K562 (cell line): ENCODE data around the gene POLR3A. TPM values are rescaled to one million over a fixed set of nuclear protein-coding genes. Genes with fewer than 3 reads are reported as not detected.

Source experiments
- CHD2 ChIP-seq: IDR thresholded peaks from 2 replicates; pipeline ENCODE4 v1.6.1; 2011; ENCODE audit warnings: low read depth, low read length
- EP400 ChIP-seq: fragments of 450-650 bp; IDR thresholded peaks from 2 replicates; pipeline ENCODE4 v1.6.1; 2017; ENCODE audit warnings: antibody characterized with exemption, mild to moderate bottlenecking, moderate library complexity
- HMG20B ChIP-seq: fragments of 250-450 bp; sonication (Bioruptor Pico); IDR thresholded peaks from 2 replicates; pipeline ENCODE4 v1.5.0; 2021; ENCODE audit warnings: mild to moderate bottlenecking
- MAFK ChIP-seq: IDR thresholded peaks from 2 replicates; pipeline ENCODE4 v1.6.1; 2011; ENCODE audit warnings: low read length, improper control_type of control experiment
- MTA2 ChIP-seq: fragments of 450-650 bp; IDR thresholded peaks from 2 replicates; pipeline ENCODE4 v1.6.1; 2016; ENCODE audit warnings: low read depth
- PRMT5 ChIP-seq: sonication (generic); formaldehyde crosslinking; IDR thresholded peaks from 2 replicates; pipeline ENCODE4 v1.5.0; 2020; ENCODE audit warnings: missing genetic modification reagents
- RBM17 ChIP-seq: fragments of 200-400 bp; formaldehyde crosslinking; IDR thresholded peaks from 2 replicates; pipeline ENCODE4 v1.6.1; 2017; ENCODE audit warnings: low read depth, mild to moderate bottlenecking, low read length, borderline replicate concordance
- SMARCA5 ChIP-seq: fragments of 450-650 bp; IDR thresholded peaks from 2 replicates; pipeline ENCODE4 v1.6.1; 2016
- TAF7 ChIP-seq: fragments of 450-650 bp; IDR thresholded peaks from 2 replicates; pipeline ENCODE4 v1.6.1; 2016; ENCODE audit warnings: missing genetic modification characterization, missing compliant biosample characterization
- ZNF3 ChIP-seq: fragments of 250-450 bp; sonication (Bioruptor Pico); IDR thresholded peaks from 2 replicates; pipeline ENCODE4 v1.5.0; 2021; ENCODE audit warnings: mild to moderate bottlenecking, moderate library complexity
- ZNF780A ChIP-seq: fragments of 250-450 bp; sonication (Bioruptor Pico); IDR thresholded peaks from 2 replicates; pipeline ENCODE4 v1.5.0; 2021; ENCODE audit warnings: mild to moderate bottlenecking
- polyA plus RNA-seq, 8 experiments: library from polyadenylated mRNA; depleted of rRNA in 4 of 8; stranded (reverse) in 5 of 8; unstranded in 3 of 8; fragments of >200 nt; fragmentation: Nextera tagmentation in 2 of 8; fragmentation: Illumina TruSeq in 1 of 8; extraction: Ambion mirVana in 2 of 8; extraction: Trizol in 1 of 8; gene quantifications; 2 replicates each; pipeline versions ENCODE4 v1.2.1 to v1.2.3, GENCODE V29; 2011 to 2014; ENCODE audit warnings: inconsistent platforms in 1 of 8, missing spikeins in 1 of 8
- total RNA-seq, 7 experiments: library from RNA; depleted of rRNA in 6 of 7; stranded (reverse); fragments of >200 nt in 6 of 7; fragmentation: Illumina TruSeq in 2 of 7; extraction: Trizol in 2 of 7; gene quantifications; 2 replicates each; pipeline versions ENCODE4 v1.2.1 to v1.2.3, GENCODE V29; 2011 to 2021; ENCODE audit warnings: low replicate concordance in 1 of 7
- TF ChIP-seq, protein P1 (sequence below): fragments of 450-650 bp; IDR thresholded peaks from 2 replicates; pipeline ENCODE4 v1.7.1; 2018; ENCODE audit warnings: mild to moderate bottlenecking, low read depth; ENCODE audit not compliant: partially characterized antibody
- TF ChIP-seq, protein P2 (sequence below), 2 experiments: IDR thresholded peaks in 1 of 2; conservative IDR thresholded peaks in 1 of 2; 2 replicates each; pipeline ENCODE4 v1.6.1; 2016; ENCODE audit warnings: low read depth in 2 of 2, mild to moderate bottlenecking in 1 of 2, missing compliant biosample characterization in 1 of 2, missing genetic modification characterization in 1 of 2, moderate library complexity in 1 of 2
- TF ChIP-seq, protein P3 (sequence below), 2 experiments: fragments of 450-650 bp in 1 of 2; sonication (generic) in 1 of 2; formaldehyde crosslinking in 1 of 2; IDR thresholded peaks in 1 of 2; conservative IDR thresholded peaks in 1 of 2; 2 replicates each; pipeline versions ENCODE4 v1.6.1 to v1.8.1; 2016 to 2023; ENCODE audit warnings: mild to moderate bottlenecking in 2 of 2, moderate library complexity in 2 of 2, inconsistent platforms in 1 of 2, missing genetic modification reagents in 1 of 2
- TF ChIP-seq, protein P4 (sequence below): fragments of 450-650 bp; IDR thresholded peaks from 2 replicates; pipeline ENCODE4 v1.6.1; 2016
- TF ChIP-seq, protein P5 (sequence below): sonication (generic); formaldehyde crosslinking; IDR thresholded peaks from 2 replicates; pipeline ENCODE4 v1.8.0; 2023; ENCODE audit warnings: mild to moderate bottlenecking, missing genetic modification reagents

The POLR3A gene
- total and polyA plus RNA-seq, 9 of the 15 experiments (the other 6 are each of a cell fraction or from before 2014, with no cell fraction given) = 14.9 to 37.0 (median 26.7) TPM

DNA sequence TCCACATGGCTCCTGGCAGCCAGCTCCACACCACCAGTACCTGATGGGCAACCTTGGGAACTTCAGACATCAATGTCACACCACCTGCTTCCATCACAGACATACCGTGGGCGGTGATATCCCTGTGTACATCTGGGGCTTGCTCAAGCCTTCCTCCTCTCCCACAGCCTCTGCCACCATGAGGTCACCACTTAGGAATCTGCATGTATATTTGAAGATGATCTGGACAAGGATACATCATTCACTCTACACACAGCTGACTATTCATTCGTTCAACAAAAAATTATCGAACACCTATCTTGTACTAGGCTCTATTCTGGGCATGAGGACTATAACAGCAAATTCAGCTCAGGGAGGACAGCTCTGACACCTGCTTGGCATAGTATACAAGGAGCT lies 109.6 kb downstream of the POLR3A start (continued):
- TF ChIP-seq, protein P1, sequence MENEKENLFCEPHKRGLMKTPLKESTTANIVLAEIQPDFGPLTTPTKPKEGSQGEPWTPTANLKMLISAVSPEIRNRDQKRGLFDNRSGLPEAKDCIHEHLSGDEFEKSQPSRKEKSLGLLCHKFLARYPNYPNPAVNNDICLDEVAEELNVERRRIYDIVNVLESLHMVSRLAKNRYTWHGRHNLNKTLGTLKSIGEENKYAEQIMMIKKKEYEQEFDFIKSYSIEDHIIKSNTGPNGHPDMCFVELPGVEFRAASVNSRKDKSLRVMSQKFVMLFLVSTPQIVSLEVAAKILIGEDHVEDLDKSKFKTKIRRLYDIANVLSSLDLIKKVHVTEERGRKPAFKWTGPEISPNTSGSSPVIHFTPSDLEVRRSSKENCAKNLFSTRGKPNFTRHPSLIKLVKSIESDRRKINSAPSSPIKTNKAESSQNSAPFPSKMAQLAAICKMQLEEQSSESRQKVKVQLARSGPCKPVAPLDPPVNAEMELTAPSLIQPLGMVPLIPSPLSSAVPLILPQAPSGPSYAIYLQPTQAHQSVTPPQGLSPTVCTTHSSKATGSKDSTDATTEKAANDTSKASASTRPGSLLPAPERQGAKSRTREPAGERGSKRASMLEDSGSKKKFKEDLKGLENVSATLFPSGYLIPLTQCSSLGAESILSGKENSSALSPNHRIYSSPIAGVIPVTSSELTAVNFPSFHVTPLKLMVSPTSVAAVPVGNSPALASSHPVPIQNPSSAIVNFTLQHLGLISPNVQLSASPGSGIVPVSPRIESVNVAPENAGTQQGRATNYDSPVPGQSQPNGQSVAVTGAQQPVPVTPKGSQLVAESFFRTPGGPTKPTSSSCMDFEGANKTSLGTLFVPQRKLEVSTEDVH = no peak
- TF ChIP-seq EP400 = no peak
- TF ChIP-seq, protein P2, sequence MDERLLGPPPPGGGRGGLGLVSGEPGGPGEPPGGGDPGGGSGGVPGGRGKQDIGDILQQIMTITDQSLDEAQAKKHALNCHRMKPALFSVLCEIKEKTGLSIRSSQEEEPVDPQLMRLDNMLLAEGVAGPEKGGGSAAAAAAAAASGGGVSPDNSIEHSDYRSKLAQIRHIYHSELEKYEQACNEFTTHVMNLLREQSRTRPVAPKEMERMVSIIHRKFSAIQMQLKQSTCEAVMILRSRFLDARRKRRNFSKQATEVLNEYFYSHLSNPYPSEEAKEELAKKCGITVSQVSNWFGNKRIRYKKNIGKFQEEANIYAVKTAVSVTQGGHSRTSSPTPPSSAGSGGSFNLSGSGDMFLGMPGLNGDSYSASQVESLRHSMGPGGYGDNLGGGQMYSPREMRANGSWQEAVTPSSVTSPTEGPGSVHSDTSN (CRISPR knock-in tag; IDR thresholded peaks at IDR 0.05; ENCODE audit: low read depth) = no peak
- TF ChIP-seq, protein P2 (tag; conservative IDR thresholded peaks at IDR 0.05; ENCODE audit: low read depth) = no peak
- TF ChIP-seq ZNF3 (CRISPR knock-in tag) = no peak
- TF ChIP-seq RBM17 = no peak
- TF ChIP-seq MTA2 = no peak
- TF ChIP-seq TAF7 (tag) = no peak
- no peak for TF ChIP-seq SMARCA5
- no peak for TF ChIP-seq ZNF780A
- TF ChIP-seq PRMT5 (CRISPR knock-in tag) = no peak
- TF ChIP-seq, protein P3, sequence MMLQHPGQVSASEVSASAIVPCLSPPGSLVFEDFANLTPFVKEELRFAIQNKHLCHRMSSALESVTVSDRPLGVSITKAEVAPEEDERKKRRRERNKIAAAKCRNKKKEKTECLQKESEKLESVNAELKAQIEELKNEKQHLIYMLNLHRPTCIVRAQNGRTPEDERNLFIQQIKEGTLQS (IDR thresholded peaks at IDR 0.05) = peak; percentile 94
- TF ChIP-seq, protein P3 (CRISPR knock-in tag; conservative IDR thresholded peaks at IDR 0.05) = no peak
- TF ChIP-seq CHD2 = no peak
- TF ChIP-seq, protein P4, sequence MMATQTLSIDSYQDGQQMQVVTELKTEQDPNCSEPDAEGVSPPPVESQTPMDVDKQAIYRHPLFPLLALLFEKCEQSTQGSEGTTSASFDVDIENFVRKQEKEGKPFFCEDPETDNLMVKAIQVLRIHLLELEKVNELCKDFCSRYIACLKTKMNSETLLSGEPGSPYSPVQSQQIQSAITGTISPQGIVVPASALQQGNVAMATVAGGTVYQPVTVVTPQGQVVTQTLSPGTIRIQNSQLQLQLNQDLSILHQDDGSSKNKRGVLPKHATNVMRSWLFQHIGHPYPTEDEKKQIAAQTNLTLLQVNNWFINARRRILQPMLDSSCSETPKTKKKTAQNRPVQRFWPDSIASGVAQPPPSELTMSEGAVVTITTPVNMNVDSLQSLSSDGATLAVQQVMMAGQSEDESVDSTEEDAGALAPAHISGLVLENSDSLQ = 0 out of 2 replicates have a peak, but pooled peaks have one; percentile 28
- TF ChIP-seq MAFK = no peak
- TF ChIP-seq HMG20B (CRISPR knock-in tag) = no peak
- TF ChIP-seq, protein P5, sequence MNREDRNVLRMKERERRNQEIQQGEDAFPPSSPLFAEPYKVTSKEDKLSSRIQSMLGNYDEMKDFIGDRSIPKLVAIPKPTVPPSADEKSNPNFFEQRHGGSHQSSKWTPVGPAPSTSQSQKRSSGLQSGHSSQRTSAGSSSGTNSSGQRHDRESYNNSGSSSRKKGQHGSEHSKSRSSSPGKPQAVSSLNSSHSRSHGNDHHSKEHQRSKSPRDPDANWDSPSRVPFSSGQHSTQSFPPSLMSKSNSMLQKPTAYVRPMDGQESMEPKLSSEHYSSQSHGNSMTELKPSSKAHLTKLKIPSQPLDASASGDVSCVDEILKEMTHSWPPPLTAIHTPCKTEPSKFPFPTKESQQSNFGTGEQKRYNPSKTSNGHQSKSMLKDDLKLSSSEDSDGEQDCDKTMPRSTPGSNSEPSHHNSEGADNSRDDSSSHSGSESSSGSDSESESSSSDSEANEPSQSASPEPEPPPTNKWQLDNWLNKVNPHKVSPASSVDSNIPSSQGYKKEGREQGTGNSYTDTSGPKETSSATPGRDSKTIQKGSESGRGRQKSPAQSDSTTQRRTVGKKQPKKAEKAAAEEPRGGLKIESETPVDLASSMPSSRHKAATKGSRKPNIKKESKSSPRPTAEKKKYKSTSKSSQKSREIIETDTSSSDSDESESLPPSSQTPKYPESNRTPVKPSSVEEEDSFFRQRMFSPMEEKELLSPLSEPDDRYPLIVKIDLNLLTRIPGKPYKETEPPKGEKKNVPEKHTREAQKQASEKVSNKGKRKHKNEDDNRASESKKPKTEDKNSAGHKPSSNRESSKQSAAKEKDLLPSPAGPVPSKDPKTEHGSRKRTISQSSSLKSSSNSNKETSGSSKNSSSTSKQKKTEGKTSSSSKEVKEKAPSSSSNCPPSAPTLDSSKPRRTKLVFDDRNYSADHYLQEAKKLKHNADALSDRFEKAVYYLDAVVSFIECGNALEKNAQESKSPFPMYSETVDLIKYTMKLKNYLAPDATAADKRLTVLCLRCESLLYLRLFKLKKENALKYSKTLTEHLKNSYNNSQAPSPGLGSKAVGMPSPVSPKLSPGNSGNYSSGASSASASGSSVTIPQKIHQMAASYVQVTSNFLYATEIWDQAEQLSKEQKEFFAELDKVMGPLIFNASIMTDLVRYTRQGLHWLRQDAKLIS (CRISPR knock-in tag) = no peak
